HepG2 (cell line): Measurements from ENCODE around the gene CFAP46. TPM values are rescaled to one million over a fixed set of nuclear protein-coding genes. Genes with fewer than 3 reads are reported as not detected.

Experiments used
- ATAC-seq: fragments of 200-7000 bp; cut with Tn5 transposase; 3 replicates; pipeline ENCODE4 v1.9.1; 2020; ENCODE audit warnings: mild to moderate bottlenecking, moderate library complexity
- BruUV-seq: library from RNA; stranded (reverse); fragments of 400-500 nt; replicated peaks from 2 replicates; lab custom pipeline; 2021; lab: Mats Ljungman, UMichigan
- CTCF ChIA-PET: fragments of 300-600 bp; formaldehyde crosslinking; extraction: SDS; loops from one replicate; lab custom pipeline; 2021; ENCODE audit warnings: low total read pairs, inconsistent platforms, low intra/inter-chr PET ratio; lab: Yijun Ruan, JAX
- POLR2A ChIA-PET: fragments of 350-600 bp; sonication (Branson Sonifier 250); formaldehyde crosslinking; loops from one replicate; lab custom pipeline; 2020; ENCODE audit warnings: antibody characterized with exemption, inconsistent platforms; lab: Yijun Ruan, JAX
- DNase-seq: peaks from one replicate; pipeline ENCODE4 v3.0.0-alpha.2; 2015; ENCODE audit warnings: low spot score
- FAIRE-seq: peaks from 3 replicates; lab custom pipeline; 2011; peaks lifted over from hg19 to GRCh38; lab: Jason Lieb, UNC
- H2AFZ ChIP-seq: one replicate; pipeline ENCODE4 v1.6.1; 2011; ENCODE audit warnings: low read length, inconsistent platforms
- H3K27ac ChIP-seq: fragments of 300-600 bp; 3 replicates; pipeline ENCODE4 v1.8.0; 2011; ENCODE audit warnings: mixed run types, mild to moderate bottlenecking, mixed read lengths, low read length, inconsistent platforms; ENCODE audit not compliant: insufficient read depth; ENCODE audit errors: extremely low read length
- H3K27me3 ChIP-seq, 2 experiments: fragments of 200-600 bp in 1 of 2; 2 replicates in 1 of 2; 3 replicates in 1 of 2; pipeline versions ENCODE4 v1.6.0 to v1.8.0; 2011; ENCODE audit warnings: low read length in 2 of 2, mild to moderate bottlenecking in 2 of 2, moderate library complexity in 2 of 2, inconsistent platforms in 1 of 2; ENCODE audit not compliant: insufficient read depth in 2 of 2, control insufficient read depth in 1 of 2
- H3K36me3 ChIP-seq, 2 experiments: fragments of 200-600 bp in 1 of 2; replicated peaks in 1 of 2; 2 replicates in 1 of 2; 3 replicates in 1 of 2; pipeline versions ENCODE4 v1.5.1 to v1.8.0; 2011; ENCODE audit warnings: low read length in 2 of 2, inconsistent platforms in 1 of 2; ENCODE audit not compliant: insufficient read depth in 2 of 2, control insufficient read depth in 1 of 2
- H3K4me1 ChIP-seq: 2 replicates; pipeline ENCODE4 v1.5.1; 2012; ENCODE audit warnings: low read length, inconsistent platforms; ENCODE audit not compliant: insufficient read depth
- H3K4me2 ChIP-seq: 2 replicates; pipeline ENCODE4 v1.6.0; 2011; ENCODE audit warnings: low read depth, low read length, inconsistent platforms
- H3K4me3 ChIP-seq, 3 experiments: fragments of 200-600 bp in 1 of 3; sonication (generic), shearing (Covaris generic) in 1 of 3; replicated peaks in 1 of 3; 2 replicates each; pipeline ENCODE4 v1.5.1; 2011 to 2016; ENCODE audit warnings: low read length in 3 of 3, inconsistent platforms in 2 of 3, low read depth in 2 of 3, mild to moderate bottlenecking in 2 of 3, control low read depth in 1 of 3, mixed read lengths in 1 of 3; ENCODE audit not compliant: insufficient read depth in 1 of 3
- H3K79me2 ChIP-seq: one replicate; pipeline ENCODE4 v1.6.1; 2011; ENCODE audit warnings: low read length, inconsistent platforms; ENCODE audit not compliant: insufficient read depth
- H3K9ac ChIP-seq: 2 replicates; pipeline ENCODE4 v1.6.0; 2011; ENCODE audit warnings: mild to moderate bottlenecking, low read depth, low read length, inconsistent platforms; ENCODE audit not compliant: insufficient read depth
- H3K9me3 ChIP-seq: 2 replicates; pipeline ENCODE4 v1.5.1; 2012; ENCODE audit warnings: mild to moderate bottlenecking, low read length
- H4K20me1 ChIP-seq: 2 replicates; pipeline ENCODE4 v1.6.0; 2011; ENCODE audit warnings: inconsistent platforms, mild to moderate bottlenecking, low read length, moderate library complexity; ENCODE audit not compliant: insufficient read depth
- DNMT1 ChIP-seq: sonication (generic); formaldehyde crosslinking; IDR thresholded peaks from 2 replicates; pipeline ENCODE4 v1.5.1; 2020; ENCODE audit warnings: mild to moderate bottlenecking, missing genetic modification reagents
- FOXA1 ChIP-seq, 2 experiments: fragments of 450-650 bp in 1 of 2; sonication (generic) in 1 of 2; formaldehyde crosslinking in 1 of 2; IDR thresholded peaks; 2 replicates each; pipeline versions ENCODE4 v1.4.0 to v1.6.1; 2016 to 2020; ENCODE audit warnings: missing genetic modification reagents in 1 of 2
- FOXO4 ChIP-seq: sonication (generic); formaldehyde crosslinking; conservative IDR thresholded peaks from 2 replicates; pipeline ENCODE4 v1.8.1; 2023; ENCODE audit warnings: missing genetic modification reagents
- TAF15 ChIP-seq: fragments of 200-400 bp; formaldehyde crosslinking; IDR thresholded peaks from one replicate; pipeline ENCODE4 v1.6.1; 2018; ENCODE audit warnings: mild to moderate bottlenecking, low read depth, low read length; ENCODE audit not compliant: poor library complexity, severe bottlenecking
- ZBTB2 ChIP-seq: sonication (generic); formaldehyde crosslinking; IDR thresholded peaks from 2 replicates; pipeline ENCODE4 v1.8.0; 2022; ENCODE audit warnings: low read depth, missing genetic modification reagents
- ZBTB7A ChIP-seq: sonication (generic); formaldehyde crosslinking; IDR thresholded peaks from 2 replicates; pipeline ENCODE4 v1.8.0; 2022; ENCODE audit warnings: mild to moderate bottlenecking, missing genetic modification reagents
- ZNF124 ChIP-seq: sonication (generic); formaldehyde crosslinking; IDR thresholded peaks from 2 replicates; pipeline ENCODE4 v1.4.0; 2020; ENCODE audit warnings: missing genetic modification reagents
- ZNF205 ChIP-seq: IDR thresholded peaks from 2 replicates; pipeline ENCODE4 v1.6.1; 2018; ENCODE audit warnings: missing biosample characterization, missing genetic modification reagents
- WGBS: methylation state at CpG from one replicate; pipeline ENCODE4 v1.1.6; 2017; ENCODE audit warnings: low lambda C conversion rate; 5-methylcytosine and 5-hydroxymethylcytosine counted together
- in situ Hi-C: cut with HindIII; loops from 2 replicates; pipeline ENCODE4 v1.10.0; 2017; ENCODE audit warnings: low pct_unique_long_range_greater_than_20kb; ENCODE audit not compliant: extremely low pct_ligation_motif_present
- intact Hi-C: fragments of 100-400 bp; cut with micrococcal nuclease; formaldehyde crosslinking; loops from one replicate; pipeline ENCODE4 v1.10.0; 2022; ENCODE audit not compliant: unreplicated experiment
- polyA plus RNA-seq, 8 experiments: library from polyadenylated mRNA; depleted of rRNA in 3 of 8; stranded (reverse) in 7 of 8; unstranded in 1 of 8; fragments of >200 nt; fragmentation: Illumina TruSeq in 4 of 8; extraction: Trizol in 4 of 8; gene quantifications; 2 replicates each; pipeline versions ENCODE4 v1.2.1 to v1.2.3, GENCODE V29; 2011 to 2016; ENCODE audit warnings: low read depth in 4 of 8, missing spikeins in 1 of 8, mixed read lengths in 1 of 8; ENCODE audit not compliant: insufficient read depth in 1 of 8
- total RNA-seq, 5 experiments: library from RNA; depleted of rRNA; stranded (reverse); fragments of >200 nt; fragmentation: Illumina TruSeq; extraction: Trizol; gene quantifications; 2 replicates each; pipeline ENCODE4 v1.2.3, GENCODE V29; 2016; ENCODE audit warnings: low read depth in 1 of 5

Gene CFAP46
- total and polyA plus RNA-seq, 2 of the 13 experiments (the other 11 are each of a cell fraction or from before 2014, with no cell fraction given), result 0.24 to 0.84 TPM

GRCh38 chr10:132839061-132839460 is 103.3 kb downstream of the CFAP46 start (continued):
- no peak for TF ChIP-seq ZNF124 (CRISPR knock-in tag)
- no peak for TF ChIP-seq FOXO4 (CRISPR knock-in tag)
- TF ChIP-seq ZBTB2 (CRISPR knock-in tag), result no peak
- no peak for TF ChIP-seq FOXA1 (IDR thresholded peaks at IDR 0.05)
- no peak for TF ChIP-seq FOXA1 (CRISPR knock-in tag; IDR thresholded peaks at IDR 0.05)
- no peak for TF ChIP-seq TAF15
- no peak for TF ChIP-seq ZNF205 (CRISPR knock-in tag)

GRCh38 chr10:132838346-132838970 is 103.9 kb downstream of the CFAP46 start:
- peaks cover 19% of the 10 kb centered on the region for H3K4me1 ChIP-seq
- no peak overlapping the region for H3K4me2 ChIP-seq
- no peaks in the 10 kb centered on the region for H3K79me2 ChIP-seq
- no peak for DNase-seq
- peaks cover 8 to 28% of the 10 kb centered on the region in 2 experiments; a peak in 4 of 5 replicates for H3K27me3 ChIP-seq
- H3K9ac ChIP-seq, result no peak overlapping the region
- intact Hi-C loops, result no loop called here
- no peaks in the 10 kb centered on the region for H3K36me3 ChIP-seq
- no peak for FAIRE-seq
- no peak overlapping the region for H3K4me3 ChIP-seq
- no peak overlapping the region for H2AFZ ChIP-seq
- H3K9me3 ChIP-seq, result peaks cover 18% of the 10 kb centered on the region
- WGBS, result 72% methylated on average over 16 of the region's 21 CpGs
- no peak overlapping the region for H3K27ac ChIP-seq
- no TSS peak for BruUV-seq
- TF ChIP-seq ZBTB7A (CRISPR knock-in tag), result no peak
- TF ChIP-seq DNMT1 (CRISPR knock-in tag), result no peak
- TF ChIP-seq, all 625 proteins: peak for 0
- no peak for ATAC-seq
- ChIA-PET CTCF (no interaction called here), POLR2A (no interaction called here)
- no peaks in the 10 kb centered on the region for H4K20me1 ChIP-seq
- in situ Hi-C loops, result no loop called here
